ENCODE results near the gene PCNX4. TPM values are rescaled to one million over a fixed set of nuclear protein-coding genes. Genes with fewer than 3 reads are reported as not detected.

PCNX4 gene
- total RNA-seq, 1 donor, result 101 TPM

DNA sequence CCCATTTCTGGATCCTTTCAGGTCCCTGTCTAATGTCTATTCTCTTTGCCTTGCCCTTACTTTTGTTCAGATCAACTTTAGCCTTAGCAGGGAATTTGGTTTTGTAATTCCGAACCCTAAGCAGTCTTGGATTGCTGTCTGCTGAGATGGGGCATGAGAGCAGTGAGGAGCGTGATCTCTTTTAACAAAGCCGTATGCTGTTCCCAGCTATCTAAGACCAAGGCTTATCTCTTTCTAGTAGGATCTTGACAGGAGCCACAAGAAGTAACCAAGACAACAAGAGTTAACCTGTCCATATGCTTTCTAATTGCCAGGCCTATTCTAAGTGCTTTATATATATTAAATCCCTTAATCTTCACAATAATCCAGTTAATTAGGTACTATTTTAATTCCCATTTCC is 78.0 kb downstream of the PCNX4 start:
- Histone ChIP-seq H3K27me3 (ENCODE audit: insufficient read depth, low read length) (no peaks in the 10 kb centered on the region), H4K20me1 (ENCODE audit: insufficient read depth, low read length) (no peaks in the 10 kb centered on the region), H3K4me2 (ENCODE audit: insufficient read depth, low read length) (no peak overlapping the region), H3K4me1 (ENCODE audit: insufficient read depth, low read length) (peaks cover 5% of the 10 kb centered on the region), H3K9me3 (ENCODE audit: low read depth, low read length) (no peaks in the 10 kb centered on the region), H3K79me2 (ENCODE audit: insufficient read depth, low read length) (peaks cover 5% of the 10 kb centered on the region), H3K27ac (ENCODE audit: low read depth, low read length) (no peak overlapping the region), H2AFZ (ENCODE audit: low read length) (no peak overlapping the region), H3K4me3 (ENCODE audit: insufficient read depth, low read length) (no peak overlapping the region), H3K36me3 (ENCODE audit: insufficient read depth, low read length) (no peaks in the 10 kb centered on the region)
- DNase-seq (ENCODE audit: insufficient read length, low spot score, missing footprints), result no peak
- TF ChIP-seq, protein P1, sequence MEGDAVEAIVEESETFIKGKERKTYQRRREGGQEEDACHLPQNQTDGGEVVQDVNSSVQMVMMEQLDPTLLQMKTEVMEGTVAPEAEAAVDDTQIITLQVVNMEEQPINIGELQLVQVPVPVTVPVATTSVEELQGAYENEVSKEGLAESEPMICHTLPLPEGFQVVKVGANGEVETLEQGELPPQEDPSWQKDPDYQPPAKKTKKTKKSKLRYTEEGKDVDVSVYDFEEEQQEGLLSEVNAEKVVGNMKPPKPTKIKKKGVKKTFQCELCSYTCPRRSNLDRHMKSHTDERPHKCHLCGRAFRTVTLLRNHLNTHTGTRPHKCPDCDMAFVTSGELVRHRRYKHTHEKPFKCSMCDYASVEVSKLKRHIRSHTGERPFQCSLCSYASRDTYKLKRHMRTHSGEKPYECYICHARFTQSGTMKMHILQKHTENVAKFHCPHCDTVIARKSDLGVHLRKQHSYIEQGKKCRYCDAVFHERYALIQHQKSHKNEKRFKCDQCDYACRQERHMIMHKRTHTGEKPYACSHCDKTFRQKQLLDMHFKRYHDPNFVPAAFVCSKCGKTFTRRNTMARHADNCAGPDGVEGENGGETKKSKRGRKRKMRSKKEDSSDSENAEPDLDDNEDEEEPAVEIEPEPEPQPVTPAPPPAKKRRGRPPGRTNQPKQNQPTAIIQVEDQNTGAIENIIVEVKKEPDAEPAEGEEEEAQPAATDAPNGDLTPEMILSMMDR (IDR thresholded peaks at IDR 0.05; ENCODE audit: extremely low read depth, low read depth, low read length), result no peak

DNA sequence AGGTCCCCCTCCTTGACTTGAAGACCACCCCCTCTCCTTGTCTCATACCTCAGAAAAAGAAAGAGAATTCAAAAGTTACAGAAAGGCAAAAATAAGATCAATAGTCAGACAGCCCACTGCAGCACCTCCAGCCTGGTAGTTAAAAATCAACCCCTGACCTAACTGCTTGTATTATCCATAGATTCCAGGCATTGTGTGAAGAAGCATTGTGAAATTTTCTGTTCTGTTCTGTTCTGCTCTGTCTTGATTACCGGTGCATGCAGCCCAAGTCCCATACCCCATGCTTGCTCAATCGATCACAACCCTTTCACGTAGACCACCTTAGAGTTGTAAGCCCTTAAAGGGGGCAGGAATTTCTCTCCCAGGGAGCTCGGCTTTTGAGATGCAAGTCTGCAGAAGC is 79.2 kb downstream of the PCNX4 start:
- Histone ChIP-seq H3K4me1 (ENCODE audit: insufficient read depth, low read length) (no peaks in the 10 kb centered on the region), H3K27ac (ENCODE audit: low read depth, low read length) (no peak overlapping the region), H3K9me3 (ENCODE audit: low read depth, low read length) (no peaks in the 10 kb centered on the region), H2AFZ (ENCODE audit: low read length) (no peak overlapping the region), H3K79me2 (ENCODE audit: insufficient read depth, low read length) (no peaks in the 10 kb centered on the region), H4K20me1 (ENCODE audit: insufficient read depth, low read length) (no peaks in the 10 kb centered on the region), H3K36me3 (ENCODE audit: insufficient read depth, low read length) (no peaks in the 10 kb centered on the region), H3K27me3 (ENCODE audit: insufficient read depth, low read length) (no peaks in the 10 kb centered on the region), H3K4me2 (ENCODE audit: insufficient read depth, low read length) (no peak overlapping the region), H3K4me3 (ENCODE audit: insufficient read depth, low read length) (no peak overlapping the region)
- DNase-seq (ENCODE audit: insufficient read length, low spot score, missing footprints), result no peak
- TF ChIP-seq, protein P1 (IDR thresholded peaks at IDR 0.05; ENCODE audit: extremely low read depth, low read depth, low read length), result no peak

DNA sequence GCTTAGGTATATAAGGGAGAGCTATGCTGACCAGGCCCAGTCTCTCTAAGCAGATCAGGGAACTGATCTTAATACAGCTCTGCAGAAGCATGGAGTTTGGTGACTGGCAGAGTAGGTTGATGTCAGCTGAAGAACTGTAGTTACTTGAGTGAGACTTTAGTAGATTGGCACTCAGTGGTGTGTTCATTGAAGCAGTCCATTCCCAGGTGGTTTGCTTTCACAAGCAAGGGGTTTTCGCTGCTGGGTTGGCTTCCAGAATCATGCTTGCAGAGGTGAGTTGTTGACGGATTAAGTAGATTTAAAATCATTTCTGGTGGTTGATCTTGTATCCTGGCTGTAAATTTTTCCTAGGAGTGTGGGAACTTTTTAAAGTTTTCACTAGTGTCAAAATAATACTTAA is 80.0 kb downstream of the PCNX4 start:
- no peaks in the 10 kb centered on the region for H3K79me2 ChIP-seq (ENCODE audit: insufficient read depth, low read length)
- H4K20me1 ChIP-seq (ENCODE audit: insufficient read depth, low read length), result no peaks in the 10 kb centered on the region
- DNase-seq (ENCODE audit: insufficient read length, low spot score, missing footprints), result no peak
- H3K4me1 ChIP-seq (ENCODE audit: insufficient read depth, low read length), result no peaks in the 10 kb centered on the region
- no peak overlapping the region for H3K4me3 ChIP-seq (ENCODE audit: insufficient read depth, low read length)
- no peak overlapping the region for H3K4me2 ChIP-seq (ENCODE audit: insufficient read depth, low read length)
- H3K36me3 ChIP-seq (ENCODE audit: insufficient read depth, low read length), result no peaks in the 10 kb centered on the region
- H3K27ac ChIP-seq (ENCODE audit: low read depth, low read length), result no peak overlapping the region
- no peak overlapping the region for H2AFZ ChIP-seq (ENCODE audit: low read length)
- H3K9me3 ChIP-seq (ENCODE audit: low read depth, low read length), result no peaks in the 10 kb centered on the region
- no peaks in the 10 kb centered on the region for H3K27me3 ChIP-seq (ENCODE audit: insufficient read depth, low read length)
- TF ChIP-seq, protein P1 (IDR thresholded peaks at IDR 0.05; ENCODE audit: extremely low read depth, low read depth, low read length), result no peak

DNA sequence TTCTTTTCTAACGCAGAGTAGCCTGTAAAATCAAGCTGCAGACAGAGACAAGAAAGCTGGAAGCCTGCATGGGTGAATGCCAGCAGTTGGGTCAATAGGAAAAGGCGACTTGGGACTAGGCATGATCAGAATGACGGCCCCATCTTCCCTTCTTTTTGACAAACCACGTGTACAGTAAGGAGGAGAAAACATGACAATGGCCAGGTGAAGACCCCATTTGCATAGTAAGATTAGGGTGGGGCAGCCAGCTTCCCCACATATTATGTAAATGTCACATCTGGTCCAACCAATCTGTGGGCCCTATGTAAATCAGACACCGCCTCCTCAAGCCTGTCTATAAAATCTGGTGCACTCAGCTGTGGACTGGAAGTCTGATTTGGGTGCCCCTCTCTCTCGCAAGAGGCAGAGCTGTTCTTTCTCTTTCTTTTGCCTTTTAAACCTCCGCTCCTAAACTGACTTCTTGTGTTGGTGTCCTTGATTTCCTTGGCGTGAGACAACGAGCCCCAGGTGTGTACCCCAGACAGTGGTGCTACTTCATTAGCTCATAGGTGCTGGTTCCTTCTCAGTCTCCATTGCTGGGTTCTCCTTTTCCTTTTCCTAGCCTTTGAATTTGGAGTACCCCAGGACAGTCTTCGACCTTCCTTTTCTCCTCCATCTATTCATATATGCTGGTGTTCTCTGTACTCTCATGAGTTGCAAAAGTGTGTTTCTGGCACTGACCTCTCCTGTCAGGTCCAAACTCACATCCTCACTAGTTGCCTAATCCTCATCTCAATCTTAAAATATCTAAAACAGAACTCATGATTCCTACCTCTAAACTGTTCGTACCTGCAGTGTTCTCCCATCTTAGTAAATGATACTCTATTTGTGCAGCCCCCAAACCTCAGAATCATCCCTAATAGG is 82.9 kb downstream of the PCNX4 start:
- TF ChIP-seq, protein P1 (IDR thresholded peaks at IDR 0.05; ENCODE audit: extremely low read depth, low read depth, low read length), result no peak
- H3K36me3 ChIP-seq (ENCODE audit: insufficient read depth, low read length), result no peaks in the 10 kb centered on the region
- no peaks in the 10 kb centered on the region for H4K20me1 ChIP-seq (ENCODE audit: insufficient read depth, low read length)
- no peak overlapping the region for H2AFZ ChIP-seq (ENCODE audit: low read length)
- H3K9me3 ChIP-seq (ENCODE audit: low read depth, low read length), result no peaks in the 10 kb centered on the region
- H3K4me1 ChIP-seq (ENCODE audit: insufficient read depth, low read length), result no peaks in the 10 kb centered on the region
- H3K27me3 ChIP-seq (ENCODE audit: insufficient read depth, low read length), result no peaks in the 10 kb centered on the region
- H3K79me2 ChIP-seq (ENCODE audit: insufficient read depth, low read length), result no peaks in the 10 kb centered on the region
- peak; percentile 11 for DNase-seq (ENCODE audit: insufficient read length, low spot score, missing footprints)
- no peak overlapping the region for H3K27ac ChIP-seq (ENCODE audit: low read depth, low read length)
- H3K4me3 ChIP-seq (ENCODE audit: insufficient read depth, low read length), result no peak overlapping the region
- H3K4me2 ChIP-seq (ENCODE audit: insufficient read depth, low read length), result no peak overlapping the region

Data from osteoblast (primary cell).